Caco-2 (cell line): Measurements from ENCODE around the gene UFC1. TPM values are rescaled to one million over a fixed set of nuclear protein-coding genes. Genes with fewer than 3 reads are reported as not detected.

ENCODE experiments used
- BruUV-seq: library from RNA; stranded (reverse); fragments of 400-500 nt; replicated peaks from 2 replicates; lab custom pipeline; 2021; lab: Mats Ljungman, UMichigan
- CTCF ChIA-PET: fragments of 300-600 bp; sonication (Branson Sonifier 250); formaldehyde crosslinking; loops from one replicate; lab custom pipeline; 2022; ENCODE audit warnings: antibody characterized with exemption; lab: Charles Lee
- POLR2A ChIA-PET: fragments of 300-600 bp; sonication (Branson Sonifier 250); formaldehyde crosslinking; loops from one replicate; lab custom pipeline; 2022; ENCODE audit warnings: antibody characterized with exemption; lab: Charles Lee
- DNase-seq, 2 experiments: peaks; one replicate each; pipeline versions ENCODE4 v3.0.0 to v3.0.0-alpha.2; 2020 to 2022
- H3K27me3 ChIP-seq: replicated peaks from 2 replicates; pipeline ENCODE4 v1.6.0; 2011; ENCODE audit warnings: low read length; ENCODE audit not compliant: control insufficient read depth, insufficient read depth
- H3K36me3 ChIP-seq: 2 replicates; pipeline ENCODE4 v1.5.1; 2011; ENCODE audit warnings: low read length; ENCODE audit not compliant: control insufficient read depth, insufficient read depth
- H3K4me1 ChIP-seq: fragments of 250-450 bp; sonication (Bioruptor Pico); 2 replicates; pipeline ENCODE4 v1.5.1; 2020; ENCODE audit warnings: mild to moderate bottlenecking
- H3K4me3 ChIP-seq: 2 replicates; pipeline ENCODE4 v1.5.1; 2011; ENCODE audit warnings: low read depth, mild to moderate bottlenecking, control low read depth, low read length
- H3K9me3 ChIP-seq: fragments of 250-450 bp; sonication (Bioruptor Pico); 2 replicates; pipeline ENCODE4 v1.5.1; 2020; ENCODE audit warnings: mild to moderate bottlenecking, moderate library complexity
- H3K27ac Mint-ChIP-seq: one replicate; pipeline ENCODE4 v1.8.0; 2022; ENCODE audit warnings: mixed read lengths; ENCODE audit not compliant: unreplicated experiment
- H3K27me3 Mint-ChIP-seq: one replicate; pipeline ENCODE4 v1.8.0; 2022; ENCODE audit warnings: mixed read lengths; ENCODE audit not compliant: insufficient read depth, unreplicated experiment
- H3K36me3 Mint-ChIP-seq: one replicate; pipeline ENCODE4 v1.8.0; 2022; ENCODE audit warnings: mild to moderate bottlenecking, mixed read lengths; ENCODE audit not compliant: insufficient read depth, unreplicated experiment
- H3K4me1 Mint-ChIP-seq: one replicate; pipeline ENCODE4 v1.8.0; 2022; ENCODE audit warnings: low read depth, mixed read lengths; ENCODE audit not compliant: unreplicated experiment
- H3K4me3 Mint-ChIP-seq: one replicate; pipeline ENCODE4 v1.8.0; 2022; ENCODE audit warnings: mild to moderate bottlenecking, moderate library complexity, mixed read lengths; ENCODE audit not compliant: unreplicated experiment
- H3K9me3 Mint-ChIP-seq: one replicate; pipeline ENCODE4 v1.8.0; 2022; ENCODE audit warnings: mixed read lengths; ENCODE audit not compliant: unreplicated experiment
- intact Hi-C: fragments of 100-400 bp; cut with micrococcal nuclease; formaldehyde crosslinking; loops from one replicate; pipeline ENCODE4 v1.10.0; 2022; ENCODE audit not compliant: unreplicated experiment
- total RNA-seq: library from RNA; stranded (reverse); gene quantifications from 2 replicates; pipeline ENCODE4 v1.2.3, GENCODE V29; 2022
- TF ChIP-seq, protein P1 (sequence below), 2 experiments: fragments of 200-600 bp in 1 of 2; IDR thresholded peaks; 1 replicate in 1 of 2; 2 replicates in 1 of 2; pipeline versions ENCODE4 v1.5.1 to v1.8.0; 2011 to 2022; ENCODE audit warnings: antibody characterized with exemption in 1 of 2, control low read depth in 1 of 2, inconsistent platforms in 1 of 2, low read depth in 1 of 2, low read length in 1 of 2, mild to moderate bottlenecking in 1 of 2, moderate library complexity in 1 of 2; ENCODE audit not compliant: insufficient read depth in 1 of 2, severe bottlenecking in 1 of 2, unreplicated experiment in 1 of 2

UFC1 gene
- total RNA-seq, 1 experiment from 2014 or later: 98.2 TPM

DNA sequence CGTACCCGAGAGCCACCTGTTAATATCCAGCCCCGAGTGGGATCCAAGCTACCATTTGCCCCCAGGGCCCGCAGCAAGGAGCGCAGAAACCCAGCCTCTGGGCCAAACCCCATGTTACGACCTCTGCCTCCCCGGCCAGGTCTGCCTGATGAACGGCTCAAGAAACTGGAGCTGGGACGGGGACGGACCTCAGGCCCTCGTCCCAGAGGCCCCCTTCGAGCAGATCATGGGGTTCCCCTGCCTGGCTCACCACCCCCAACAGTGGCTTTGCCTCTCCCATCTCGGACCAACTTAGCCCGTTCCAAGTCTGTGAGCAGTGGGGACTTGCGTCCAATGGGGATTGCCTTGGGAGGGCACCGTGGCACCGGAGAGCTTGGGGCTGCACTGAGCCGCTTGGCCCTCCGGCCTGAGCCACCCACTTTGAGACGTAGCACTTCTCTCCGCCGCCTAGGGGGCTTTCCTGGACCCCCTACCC lies 6.9 kb downstream of the UFC1 start:
- no peak overlapping the region for H3K4me3 ChIP-seq
- peaks cover 10% of the 10 kb centered on the region; the same call in 1 of the 2 replicates for H3K4me1 ChIP-seq
- CTCF ChIA-PET: interaction anchor here (0.8 kb wide), 1 partner anchor 15 kb away, joined by 4 read pairs; no protein-coding TSS in a partner anchor
- POLR2A ChIA-PET: interaction anchor here (0.6 kb wide), 1 partner anchor 185 kb away, joined by 4 read pairs; no protein-coding TSS in a partner anchor
- intact Hi-C loops: no loop called here
- H3K36me3 ChIP-seq: peaks cover 3% of the 10 kb centered on the region
- H3K36me3 Mint-ChIP-seq: peaks cover 37% of the 10 kb centered on the region
- H3K27me3 ChIP-seq: no peaks in the 10 kb centered on the region
- no peaks in the 10 kb centered on the region for H3K9me3 ChIP-seq
- DNase-seq: no peak
- no peaks in the 10 kb centered on the region for H3K27me3 Mint-ChIP-seq
- no peaks in the 10 kb centered on the region for H3K9me3 Mint-ChIP-seq
- H3K27ac Mint-ChIP-seq: peak overlapping the region; percentile 15
- TF ChIP-seq, protein P1, sequence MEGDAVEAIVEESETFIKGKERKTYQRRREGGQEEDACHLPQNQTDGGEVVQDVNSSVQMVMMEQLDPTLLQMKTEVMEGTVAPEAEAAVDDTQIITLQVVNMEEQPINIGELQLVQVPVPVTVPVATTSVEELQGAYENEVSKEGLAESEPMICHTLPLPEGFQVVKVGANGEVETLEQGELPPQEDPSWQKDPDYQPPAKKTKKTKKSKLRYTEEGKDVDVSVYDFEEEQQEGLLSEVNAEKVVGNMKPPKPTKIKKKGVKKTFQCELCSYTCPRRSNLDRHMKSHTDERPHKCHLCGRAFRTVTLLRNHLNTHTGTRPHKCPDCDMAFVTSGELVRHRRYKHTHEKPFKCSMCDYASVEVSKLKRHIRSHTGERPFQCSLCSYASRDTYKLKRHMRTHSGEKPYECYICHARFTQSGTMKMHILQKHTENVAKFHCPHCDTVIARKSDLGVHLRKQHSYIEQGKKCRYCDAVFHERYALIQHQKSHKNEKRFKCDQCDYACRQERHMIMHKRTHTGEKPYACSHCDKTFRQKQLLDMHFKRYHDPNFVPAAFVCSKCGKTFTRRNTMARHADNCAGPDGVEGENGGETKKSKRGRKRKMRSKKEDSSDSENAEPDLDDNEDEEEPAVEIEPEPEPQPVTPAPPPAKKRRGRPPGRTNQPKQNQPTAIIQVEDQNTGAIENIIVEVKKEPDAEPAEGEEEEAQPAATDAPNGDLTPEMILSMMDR (IDR thresholded peaks at IDR 0.05; ENCODE audit: insufficient read depth in 1 of 2, low read depth in 1 of 2, low read length in 1 of 2, severe bottlenecking in 1 of 2, unreplicated experiment in 1 of 2): no peak
- peaks cover 1% of the 10 kb centered on the region for H3K4me1 Mint-ChIP-seq
- H3K4me3 Mint-ChIP-seq: peak overlapping the region; percentile 82
- BruUV-seq: no TSS peak

GRCh38 chr1:161161652-161162051 lies 7.9 kb downstream of the UFC1 start:
- TF ChIP-seq, protein P1 (IDR thresholded peaks at IDR 0.05; ENCODE audit: insufficient read depth in 1 of 2, low read depth in 1 of 2, low read length in 1 of 2, severe bottlenecking in 1 of 2, unreplicated experiment in 1 of 2): no peak
- H3K27me3 ChIP-seq: no peaks in the 10 kb centered on the region
- no peak for DNase-seq
- no peak overlapping the region for H3K4me3 Mint-ChIP-seq
- peaks cover 10% of the 10 kb centered on the region; the same call in 1 of the 2 replicates for H3K4me1 ChIP-seq
- no peaks in the 10 kb centered on the region for H3K27me3 Mint-ChIP-seq
- H3K4me3 ChIP-seq: no peak overlapping the region
- POLR2A ChIA-PET: no interaction called here
- no peak overlapping the region for H3K27ac Mint-ChIP-seq
- no peaks in the 10 kb centered on the region for H3K9me3 Mint-ChIP-seq
- H3K9me3 ChIP-seq: no peaks in the 10 kb centered on the region
- H3K4me1 Mint-ChIP-seq: no peaks in the 10 kb centered on the region
- CTCF ChIA-PET: interaction anchor here (0.8 kb wide), 1 partner anchor 16 kb away, joined by 4 read pairs; no protein-coding TSS in a partner anchor
- H3K36me3 Mint-ChIP-seq: peaks cover 34% of the 10 kb centered on the region
- peaks cover 3% of the 10 kb centered on the region for H3K36me3 ChIP-seq
- no TSS peak for BruUV-seq
- intact Hi-C loops: no loop called here

- CTCF ChIA-PET: no interaction called here
- no peak for DNase-seq
These were observed 8.3 kb downstream of the UFC1 start for GRCh38 chr1:161162052-161162451.

More at GRCh38 chr1:161162052-161162451, 8.3 kb downstream of the UFC1 start:
- H3K27me3 ChIP-seq: no peaks in the 10 kb centered on the region
- Mint-ChIP-seq H3K9me3 (no peaks in the 10 kb centered on the region), H3K4me3 (no peak overlapping the region), H3K36me3 (peaks cover 31% of the 10 kb centered on the region), H3K27me3 (no peaks in the 10 kb centered on the region), H3K27ac (no peak overlapping the region), H3K4me1 (no peaks in the 10 kb centered on the region)
- peaks cover 11% of the 10 kb centered on the region for H3K4me1 ChIP-seq
- no peak overlapping the region for H3K4me3 ChIP-seq
- H3K9me3 ChIP-seq: no peaks in the 10 kb centered on the region
- peaks cover 3% of the 10 kb centered on the region for H3K36me3 ChIP-seq
- intact Hi-C loops: no loop called here
- BruUV-seq: no TSS peak
- POLR2A ChIA-PET: no interaction called here
- TF ChIP-seq, protein P1 (IDR thresholded peaks at IDR 0.05; ENCODE audit: insufficient read depth in 1 of 2, low read depth in 1 of 2, low read length in 1 of 2, severe bottlenecking in 1 of 2, unreplicated experiment in 1 of 2): no peak
